Measurements from ENCODE around the gene HNRNPUL1.
A peak's percentile ranks its signal among the peaks of the same experiment; 100 is the strongest.

The HNRNPUL1 gene

GRCh38 chr19:41241859-41242258 is 22.3 kb upstream of the HNRNPUL1 start:
- Histone ChIP-seq H3K9me3 (ENCODE audit: low read depth, low read length) (no peaks in the 10 kb centered on the region), H3K27ac (no peak overlapping the region), H3K9ac (ENCODE audit: insufficient read length) (no peak overlapping the region), H3K36me3 (ENCODE audit: insufficient read depth, low read length) (no peaks in the 10 kb centered on the region), H3K4me3 (no peak overlapping the region)
- TF ChIP-seq POLR2AphosphoS5 (IDR thresholded peaks at IDR 0.05; ENCODE audit: borderline replicate concordance, low read depth, low read length) (no peak), FOXP2 (optimal IDR thresholded peaks at IDR 0.05; ENCODE audit: control extremely low read depth, extremely low read length, insufficient read depth) (no peak), EZH2 (IDR thresholded peaks at IDR 0.05) (no peak)
- no peak for DNase-seq (ENCODE audit: low read depth, low spot score)

GRCh38 chr19:41244117-41244516 is 20.1 kb upstream of the HNRNPUL1 start:
- TF ChIP-seq POLR2AphosphoS5 (IDR thresholded peaks at IDR 0.05; ENCODE audit: borderline replicate concordance, low read depth, low read length) (no peak), FOXP2 (optimal IDR thresholded peaks at IDR 0.05; ENCODE audit: control extremely low read depth, extremely low read length, insufficient read depth) (no peak), EZH2 (IDR thresholded peaks at IDR 0.05) (no peak)
- Histone ChIP-seq H3K9me3 (ENCODE audit: low read depth, low read length) (no peaks in the 10 kb centered on the region), H3K27ac (no peak overlapping the region), H3K4me3 (no peak overlapping the region), H3K9ac (ENCODE audit: insufficient read length) (no peak overlapping the region), H3K36me3 (ENCODE audit: insufficient read depth, low read length) (no peaks in the 10 kb centered on the region)
- DNase-seq (ENCODE audit: low read depth, low spot score): no peak

DNA sequence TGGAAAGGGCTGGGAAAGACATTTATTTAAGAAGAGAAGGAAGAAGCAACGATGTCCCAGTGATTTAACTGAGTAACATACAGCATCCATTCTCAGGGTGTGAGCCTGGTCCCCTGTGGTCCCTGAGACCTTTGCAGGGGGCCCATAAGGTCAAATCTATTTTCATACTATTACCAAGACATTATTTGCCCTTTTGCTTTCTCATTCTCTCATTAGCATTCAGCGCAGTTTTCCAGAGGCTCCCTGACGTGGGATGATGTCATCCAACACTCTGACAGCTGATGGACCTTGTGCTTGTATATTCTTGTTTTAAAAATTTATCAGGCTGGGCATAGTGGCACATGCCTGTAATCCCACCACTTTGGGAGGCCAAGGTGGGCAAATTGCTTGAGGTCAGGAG is 18.3 kb upstream of the HNRNPUL1 start:
- no peak overlapping the region for H3K27ac ChIP-seq
- H3K9ac ChIP-seq (ENCODE audit: insufficient read length): no peak overlapping the region
- no peaks in the 10 kb centered on the region for H3K9me3 ChIP-seq (ENCODE audit: low read depth, low read length)
- no peak for DNase-seq (ENCODE audit: low read depth, low spot score)
- no peaks in the 10 kb centered on the region for H3K36me3 ChIP-seq (ENCODE audit: insufficient read depth, low read length)
- TF ChIP-seq EZH2 (IDR thresholded peaks at IDR 0.05): no peak
- TF ChIP-seq POLR2AphosphoS5 (IDR thresholded peaks at IDR 0.05; ENCODE audit: borderline replicate concordance, low read depth, low read length): no peak
- TF ChIP-seq FOXP2 (optimal IDR thresholded peaks at IDR 0.05; ENCODE audit: control extremely low read depth, extremely low read length, insufficient read depth): no peak
- H3K4me3 ChIP-seq: no peak overlapping the region

GRCh38 chr19:41248895-41249294 is 15.3 kb upstream of the HNRNPUL1 start:
- H3K36me3 ChIP-seq (ENCODE audit: insufficient read depth, low read length): no peaks in the 10 kb centered on the region
- H3K4me3 ChIP-seq: no peak overlapping the region
- no peaks in the 10 kb centered on the region for H3K9me3 ChIP-seq (ENCODE audit: low read depth, low read length)
- H3K27ac ChIP-seq: no peak overlapping the region
- TF ChIP-seq FOXP2 (optimal IDR thresholded peaks at IDR 0.05; ENCODE audit: control extremely low read depth, extremely low read length, insufficient read depth) (no peak), EZH2 (IDR thresholded peaks at IDR 0.05) (no peak), POLR2AphosphoS5 (IDR thresholded peaks at IDR 0.05; ENCODE audit: borderline replicate concordance, low read depth, low read length) (no peak)
- H3K9ac ChIP-seq (ENCODE audit: insufficient read length): no peak overlapping the region
- no peak for DNase-seq (ENCODE audit: low read depth, low spot score)

DNA sequence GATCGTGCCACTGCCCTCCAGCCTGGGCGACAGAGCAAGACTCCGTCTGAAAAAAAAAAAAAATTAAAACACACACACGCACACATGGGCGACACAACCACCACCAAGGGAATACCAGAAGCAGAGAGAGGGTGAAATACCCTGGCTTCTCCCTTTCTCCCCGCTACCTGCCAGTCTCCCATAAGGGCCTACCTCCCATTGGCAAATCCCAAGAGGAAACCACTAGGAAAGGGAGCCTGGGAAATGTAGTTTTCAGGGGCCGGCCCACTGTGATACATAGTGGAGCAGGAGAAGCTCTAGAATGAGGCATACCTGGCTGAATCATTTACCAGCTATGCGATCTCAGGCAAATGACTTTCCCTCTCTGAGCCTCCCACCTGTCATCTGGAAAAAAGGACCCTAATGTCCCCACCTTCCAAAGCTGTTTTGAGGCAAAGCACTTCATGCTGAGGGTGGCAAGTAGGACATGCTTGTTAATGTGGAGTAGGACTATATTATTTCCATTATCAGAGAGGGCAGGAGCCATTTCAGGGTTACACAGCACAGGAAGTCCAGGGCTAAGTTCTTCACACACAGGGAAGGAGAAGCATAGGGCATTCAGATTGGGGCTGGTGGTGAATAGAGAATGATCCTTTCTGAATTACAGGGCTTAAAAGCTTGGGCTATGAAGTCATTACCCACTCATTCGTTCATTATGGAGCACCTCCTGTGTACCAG is 14.3 kb upstream of the HNRNPUL1 start:
- no peak for DNase-seq (ENCODE audit: low read depth, low spot score)
- H3K27ac ChIP-seq: no peak overlapping the region
- no peaks in the 10 kb centered on the region for H3K36me3 ChIP-seq (ENCODE audit: insufficient read depth, low read length)
- no peak overlapping the region for H3K9ac ChIP-seq (ENCODE audit: insufficient read length)
- no peaks in the 10 kb centered on the region for H3K9me3 ChIP-seq (ENCODE audit: low read depth, low read length)
- TF ChIP-seq POLR2AphosphoS5 (IDR thresholded peaks at IDR 0.05; ENCODE audit: borderline replicate concordance, low read depth, low read length): no peak
- TF ChIP-seq FOXP2 (optimal IDR thresholded peaks at IDR 0.05; ENCODE audit: control extremely low read depth, extremely low read length, insufficient read depth): no peak
- TF ChIP-seq EZH2 (IDR thresholded peaks at IDR 0.05): no peak
- H3K4me3 ChIP-seq: no peak overlapping the region

DNA sequence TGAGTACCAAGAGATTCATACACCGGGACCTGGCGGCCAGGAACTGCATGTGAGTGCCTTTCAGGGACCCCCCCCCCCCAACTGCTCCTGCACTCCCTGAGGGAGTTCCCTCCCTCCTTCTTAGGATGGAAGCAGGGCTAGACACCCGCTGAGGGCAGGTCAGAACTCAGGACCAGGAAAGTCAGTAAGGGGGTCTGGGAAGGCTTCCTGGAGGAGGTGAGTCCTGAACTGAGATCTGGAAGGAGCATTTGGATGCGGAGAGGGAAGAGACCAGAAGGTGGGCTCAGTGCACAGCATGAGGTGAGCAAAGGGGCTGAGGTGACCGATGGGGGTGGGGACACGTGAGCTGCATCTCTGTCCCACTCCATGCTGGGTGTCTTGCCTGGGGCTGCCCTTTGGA is 10.5 kb upstream of the HNRNPUL1 start:
- no peak for TF ChIP-seq POLR2AphosphoS5 (IDR thresholded peaks at IDR 0.05; ENCODE audit: borderline replicate concordance, low read depth, low read length)
- no peak for TF ChIP-seq FOXP2 (optimal IDR thresholded peaks at IDR 0.05; ENCODE audit: control extremely low read depth, extremely low read length, insufficient read depth)
- no peak for TF ChIP-seq EZH2 (IDR thresholded peaks at IDR 0.05)
- Histone ChIP-seq H3K27ac (no peak overlapping the region), H3K4me3 (no peak overlapping the region), H3K9ac (ENCODE audit: insufficient read length) (no peak overlapping the region), H3K9me3 (ENCODE audit: low read depth, low read length) (no peaks in the 10 kb centered on the region), H3K36me3 (ENCODE audit: insufficient read depth, low read length) (no peaks in the 10 kb centered on the region)
- DNase-seq (ENCODE audit: low read depth, low spot score): no peak

DNA sequence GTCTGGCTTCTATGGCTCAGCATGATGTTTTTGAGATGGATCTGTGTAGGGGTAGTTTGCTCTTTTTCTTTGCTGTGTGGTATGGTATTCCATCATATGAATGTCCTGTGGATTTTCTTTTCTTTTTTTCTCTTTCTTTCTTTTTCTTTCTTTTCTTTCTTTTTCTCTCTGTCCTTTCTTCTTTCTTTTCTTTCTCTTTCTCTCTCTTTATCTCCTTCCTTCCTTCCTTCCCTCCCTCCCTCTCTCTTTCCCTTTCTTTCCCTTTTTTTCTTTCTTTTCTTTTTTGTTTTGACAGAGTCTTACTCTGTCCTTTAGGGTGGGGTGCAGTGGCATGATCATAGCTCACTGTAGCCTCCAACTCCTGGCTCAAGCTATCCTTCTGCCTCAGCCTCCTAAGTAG is 9.0 kb upstream of the HNRNPUL1 start:
- Histone ChIP-seq H3K9me3 (ENCODE audit: low read depth, low read length) (no peaks in the 10 kb centered on the region), H3K9ac (ENCODE audit: insufficient read length) (no peak overlapping the region), H3K36me3 (ENCODE audit: insufficient read depth, low read length) (no peaks in the 10 kb centered on the region), H3K4me3 (no peak overlapping the region), H3K27ac (no peak overlapping the region)
- DNase-seq (ENCODE audit: low read depth, low spot score): no peak
- TF ChIP-seq POLR2AphosphoS5 (IDR thresholded peaks at IDR 0.05; ENCODE audit: borderline replicate concordance, low read depth, low read length) (no peak), EZH2 (IDR thresholded peaks at IDR 0.05) (no peak), FOXP2 (optimal IDR thresholded peaks at IDR 0.05; ENCODE audit: control extremely low read depth, extremely low read length, insufficient read depth) (no peak)

DNA sequence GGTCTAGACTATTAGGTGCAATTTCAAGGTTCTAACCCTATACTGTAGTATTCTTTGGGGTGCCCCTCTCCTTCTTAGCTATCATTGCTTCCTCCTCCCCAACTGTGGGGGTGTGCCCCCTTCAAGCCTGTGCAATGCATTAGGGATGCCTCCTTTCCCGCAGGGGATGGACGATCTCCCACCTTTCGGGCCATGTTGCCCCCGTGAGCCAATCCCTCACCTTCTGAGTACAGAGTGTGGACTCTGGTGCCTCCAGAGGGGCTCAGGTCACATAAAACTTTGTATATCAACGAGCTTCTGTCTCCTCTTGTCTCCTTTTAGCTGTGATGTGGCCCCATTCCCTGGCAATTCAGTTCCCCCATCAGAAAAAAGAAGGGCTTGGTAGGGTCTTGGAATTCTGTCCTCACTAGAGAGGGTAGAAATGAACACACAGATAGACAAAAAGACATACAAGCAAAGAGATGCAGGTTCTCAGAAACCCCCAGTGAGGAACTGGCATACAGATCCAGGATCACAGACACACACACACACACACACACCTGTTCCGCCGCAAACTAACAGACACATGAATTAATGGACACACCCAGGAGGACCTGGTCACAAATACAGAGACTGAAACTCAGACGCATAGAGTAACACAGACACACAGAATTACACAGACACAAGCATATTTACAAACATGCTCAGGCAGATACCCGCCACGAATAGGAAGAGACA is 2.5 kb upstream of the HNRNPUL1 start:
- peak overlapping the region; percentile 97 for H3K4me3 ChIP-seq
- H3K27ac ChIP-seq: no peak overlapping the region
- H3K36me3 ChIP-seq (ENCODE audit: insufficient read depth, low read length): peaks cover under 1% of the 10 kb centered on the region; the same call in 1 of the 2 replicates
- TF ChIP-seq FOXP2 (optimal IDR thresholded peaks at IDR 0.05; ENCODE audit: control extremely low read depth, extremely low read length, insufficient read depth) (no peak), EZH2 (IDR thresholded peaks at IDR 0.05) (no peak), POLR2AphosphoS5 (IDR thresholded peaks at IDR 0.05; ENCODE audit: borderline replicate concordance, low read depth, low read length) (no peak)
- peak overlapping the region; percentile 80 for H3K9ac ChIP-seq (ENCODE audit: insufficient read length)
- no peak for DNase-seq (ENCODE audit: low read depth, low spot score)
- H3K9me3 ChIP-seq (ENCODE audit: low read depth, low read length): no peaks in the 10 kb centered on the region
